GM21723 (cell line): ENCODE data around the gene DEXI.
"Not testable (repeated sequence)": the region's sequence is repeated elsewhere in the genome, so short reads cannot be mapped to it uniquely, and the experiment has no call there.

Experiments used
- ATAC-seq: cut with Tn5 transposase; IDR thresholded peaks from one replicate; pipeline ENCODE4 v1.9.1; 2021; ENCODE audit warnings: mild to moderate bottlenecking, moderate library complexity; ENCODE audit not compliant: unreplicated experiment

Gene DEXI

DNA sequence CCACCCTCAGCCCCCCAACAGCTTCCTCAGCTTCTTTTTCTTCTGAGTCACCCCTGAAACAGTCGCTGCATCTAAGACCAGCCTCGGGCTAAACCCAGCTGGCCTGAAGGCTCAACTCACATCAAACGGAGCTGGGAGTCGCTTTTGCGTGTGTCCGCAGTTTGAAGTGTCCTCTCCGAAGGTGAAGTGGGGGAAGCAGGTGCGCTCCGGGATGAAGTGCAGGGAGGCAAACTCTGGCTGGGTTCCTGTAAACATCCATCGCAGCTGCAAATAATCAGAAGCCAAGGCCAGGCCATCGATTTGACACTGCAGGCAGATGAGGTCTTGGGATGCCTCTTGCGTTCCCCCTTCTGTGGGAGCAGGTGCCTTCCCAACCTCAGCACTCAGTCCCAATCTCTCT lies 13.2 kb downstream of the DEXI start:
- not testable (repeated sequence) for ATAC-seq

DNA sequence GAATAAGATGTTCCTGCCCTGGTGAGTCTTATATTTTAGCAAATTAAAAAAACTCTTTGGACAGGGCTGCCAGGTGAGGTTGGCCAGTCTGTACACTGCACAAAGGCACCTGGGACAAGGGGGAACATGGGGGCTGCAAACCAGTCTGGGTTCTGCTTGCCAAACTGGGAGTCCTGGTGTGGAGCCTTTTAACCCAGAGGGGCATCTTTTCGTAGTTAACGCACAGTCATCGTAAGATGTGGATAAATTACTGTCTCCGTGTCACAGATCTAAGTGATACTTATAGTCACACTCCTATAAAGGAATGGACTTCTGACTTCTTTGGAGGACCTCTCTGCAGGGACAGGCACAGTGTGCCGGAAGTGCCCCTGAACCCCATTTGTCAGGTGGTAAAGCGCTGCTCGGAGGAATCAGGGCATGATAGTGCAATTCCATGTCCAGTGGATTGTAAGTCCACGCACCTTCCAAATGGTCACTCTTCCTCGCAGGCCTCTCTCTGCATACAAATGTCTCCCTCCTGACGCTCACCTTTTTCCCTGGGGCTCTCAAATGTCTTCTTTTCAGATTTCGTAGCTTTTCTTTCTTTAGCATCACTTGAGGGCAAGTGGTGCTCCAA lies 14.7 kb downstream of the DEXI start:
- no peak for ATAC-seq

- no peak for ATAC-seq
These were observed 15.4 kb downstream of the DEXI start for GRCh38 chr16:10926867-10927266.

DNA sequence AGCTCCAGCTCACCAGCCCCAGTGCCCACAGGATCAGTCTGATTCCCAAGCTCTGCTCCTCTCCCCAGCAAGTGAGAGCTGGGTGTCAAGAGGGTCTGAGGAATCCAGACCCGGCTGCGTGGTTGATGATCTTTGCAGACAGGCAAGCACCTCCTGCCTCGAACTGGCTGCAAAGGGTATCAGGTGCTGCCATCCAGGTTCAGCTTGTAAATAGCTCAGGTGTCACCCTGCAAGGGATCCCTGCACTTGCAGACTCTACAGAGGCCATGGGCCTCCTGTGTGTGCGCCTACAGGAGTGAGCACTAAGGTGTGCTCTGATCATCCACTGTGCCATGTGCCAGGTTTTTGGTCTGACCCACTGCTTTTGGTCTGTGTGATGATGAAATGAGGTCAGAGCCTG lies 16.2 kb downstream of the DEXI start:
- ATAC-seq, result no peak

DNA sequence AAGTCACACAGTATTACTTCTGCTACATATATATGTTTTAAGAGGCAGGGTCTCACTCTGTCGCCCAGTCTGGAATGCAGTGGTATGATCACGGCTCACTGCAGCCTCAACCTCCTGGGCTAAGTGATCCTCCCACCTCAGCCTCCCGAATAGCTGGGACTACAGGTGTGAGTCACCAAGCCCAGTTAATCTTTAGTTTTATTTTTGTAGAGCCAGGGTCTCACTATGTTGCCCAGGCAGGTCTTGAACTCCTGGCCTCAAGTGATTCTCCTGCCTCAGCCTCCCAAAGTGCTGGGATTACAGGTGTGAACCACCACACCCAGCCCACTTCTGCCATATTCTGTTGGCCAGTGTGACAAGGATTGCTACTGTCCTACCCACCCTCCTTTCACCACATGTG lies 17.0 kb downstream of the DEXI start:
- not testable (repeated sequence) for ATAC-seq

- ATAC-seq, result no peak
These were observed 18.5 kb downstream of the DEXI start for GRCh38 chr16:10923650-10924214.

DNA sequence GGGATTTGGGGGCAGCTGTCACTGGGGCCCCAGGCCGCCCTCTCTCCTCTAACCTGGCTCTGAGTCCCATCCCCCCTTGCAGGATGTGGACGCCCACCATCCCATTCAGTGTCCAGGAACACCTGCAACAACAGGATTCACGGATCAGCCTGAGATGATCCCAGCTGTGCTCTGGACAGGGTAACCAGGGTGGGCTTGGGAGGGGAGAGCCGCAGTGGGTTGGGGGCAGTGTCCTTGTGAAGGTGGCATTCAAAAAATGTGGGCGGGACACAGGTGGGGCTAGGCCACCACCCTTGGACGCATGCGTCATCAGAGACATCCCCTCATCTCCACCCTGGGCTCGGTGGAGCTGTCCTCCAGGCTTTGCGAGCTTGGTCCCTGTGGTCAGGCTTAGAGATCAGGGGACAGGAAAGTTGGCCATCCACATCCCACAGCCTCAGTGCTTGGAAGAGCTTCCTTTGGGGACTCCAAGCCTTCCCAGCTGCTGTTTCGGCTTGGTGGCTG lies 19.1 kb downstream of the DEXI start:
- ATAC-seq, result no peak

GRCh38 chr16:10922328-10923145 lies 19.7 kb downstream of the DEXI start:
- ATAC-seq, result no peak

DNA sequence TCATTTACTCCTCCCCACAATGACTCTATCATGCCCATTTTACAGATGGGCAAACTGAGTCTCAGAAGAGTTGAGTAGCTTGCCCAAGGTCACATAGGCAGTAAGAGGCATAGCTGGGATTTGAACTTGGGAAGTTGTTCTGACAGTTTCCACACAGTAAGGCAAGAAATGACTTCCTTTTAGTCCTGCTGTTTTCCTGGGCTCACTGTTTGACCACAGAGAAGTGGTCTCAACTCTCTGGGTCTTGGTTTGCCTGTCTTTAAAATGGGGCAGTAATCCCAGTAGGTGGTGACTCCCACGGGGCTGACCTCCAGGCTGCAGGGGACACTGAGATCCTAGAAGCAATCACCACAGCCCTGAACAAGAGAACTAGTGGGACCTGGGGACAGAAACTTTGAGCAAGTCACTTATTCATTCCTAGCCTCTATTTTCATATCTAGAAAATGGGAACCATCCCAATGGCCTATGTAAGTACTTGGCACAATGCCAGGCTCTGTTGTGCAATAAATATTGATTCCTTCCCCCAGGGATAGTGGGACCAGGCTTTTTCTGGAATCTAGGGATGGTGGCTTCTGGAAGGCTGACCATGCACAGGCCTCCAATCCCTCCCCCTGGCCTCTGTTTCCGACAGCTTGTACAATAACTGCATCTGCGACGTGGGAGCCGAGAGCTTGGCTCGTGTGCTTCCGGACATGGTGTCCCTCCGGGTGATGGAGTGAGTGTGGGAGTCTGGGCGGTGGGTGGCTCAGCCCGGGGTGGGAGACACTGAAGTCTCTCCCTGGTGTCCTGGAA lies 20.5 kb downstream of the DEXI start:
- no peak for ATAC-seq

DNA sequence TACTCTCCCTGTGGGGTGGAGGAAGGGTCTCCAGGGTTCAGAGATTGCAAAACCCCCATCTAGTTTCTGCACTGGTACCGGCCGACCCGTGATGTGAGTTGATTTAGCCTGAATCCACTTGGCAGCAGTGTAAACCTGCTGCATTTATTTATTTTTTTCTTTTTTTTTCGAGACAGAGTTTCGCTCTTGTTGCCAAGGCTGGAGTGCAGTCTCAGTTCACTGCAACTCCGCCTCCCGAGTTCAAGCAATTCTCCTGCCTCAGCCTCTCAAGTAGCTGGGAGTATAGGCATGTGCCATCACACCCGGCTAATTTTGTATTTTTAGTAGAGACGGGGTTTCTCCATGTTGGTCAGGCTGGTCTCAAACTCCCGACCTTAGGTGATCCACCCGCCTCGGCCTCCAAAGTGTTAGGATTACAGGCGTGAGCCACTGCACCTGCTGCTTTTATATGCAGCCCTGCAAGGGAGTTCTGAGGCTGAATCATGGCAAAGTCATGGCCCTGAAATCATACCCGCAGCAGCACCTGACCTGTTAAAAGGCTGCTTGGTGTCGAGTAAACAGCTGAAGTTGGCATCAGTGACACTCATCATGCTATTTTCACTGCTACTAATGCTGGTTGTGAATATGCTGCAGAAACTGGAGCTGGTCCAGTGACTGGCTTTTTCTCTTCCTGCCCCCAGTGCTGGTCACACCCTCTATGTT lies 21.4 kb downstream of the DEXI start:
- ATAC-seq, result no peak

GRCh38 chr16:10919003-10919351 lies 23.3 kb downstream of the DEXI start:
- ATAC-seq, result no peak

- ATAC-seq, result no peak
These were observed 23.8 kb downstream of the DEXI start for GRCh38 chr16:10918294-10919002.

DNA sequence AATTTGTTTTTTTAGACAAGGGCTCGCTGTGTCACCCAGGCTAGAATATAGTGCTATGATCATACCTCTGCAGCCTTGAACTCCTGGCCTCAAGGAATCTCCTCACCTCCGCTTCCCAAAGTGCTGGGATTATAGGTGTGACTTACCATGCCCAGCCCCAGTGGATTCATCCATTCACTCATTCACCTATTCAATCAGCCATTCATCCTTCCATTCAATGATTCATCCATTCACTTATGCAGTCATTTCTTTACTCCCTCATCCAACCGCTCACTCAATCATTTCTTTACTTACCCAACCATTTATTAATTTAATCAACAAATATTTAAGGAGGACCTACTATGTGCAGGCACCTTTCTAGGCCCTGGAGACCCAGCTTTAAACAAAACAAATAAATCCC lies 25.7 kb downstream of the DEXI start:
- ATAC-seq, result no peak

DNA sequence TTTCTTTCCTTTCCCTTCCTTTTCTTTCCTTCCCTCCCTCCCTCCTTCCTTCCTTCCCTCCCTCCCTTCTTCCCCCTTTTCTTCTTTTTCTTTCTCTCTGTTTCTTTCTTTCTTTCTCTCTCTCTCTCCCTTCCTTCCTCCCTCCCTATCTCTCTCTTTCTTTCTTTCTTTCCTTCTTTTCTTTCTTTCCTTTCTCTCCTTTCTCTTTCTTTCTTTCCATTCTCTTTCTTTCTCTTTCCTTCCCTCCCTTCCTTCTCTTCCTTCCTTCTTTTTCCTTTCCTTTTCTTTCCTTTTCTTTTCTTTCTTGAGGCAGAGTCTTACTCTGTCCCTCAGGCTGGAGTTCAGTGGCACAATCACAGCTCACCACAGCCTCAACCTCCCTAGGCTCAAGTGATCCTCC lies 31.0 kb downstream of the DEXI start:
- ATAC-seq, result no peak

GRCh38 chr16:10907757-10908045 lies 34.6 kb downstream of the DEXI start:
- no peak for ATAC-seq

- no peak for ATAC-seq
These were observed 35.1 kb downstream of the DEXI start for GRCh38 chr16:10906914-10907756.

GRCh38 chr16:10906482-10906881 lies 35.8 kb downstream of the DEXI start:
- ATAC-seq, result no peak

GRCh38 chr16:10902999-10903398 lies 39.3 kb downstream of the DEXI start:
- no peak for ATAC-seq

DNA sequence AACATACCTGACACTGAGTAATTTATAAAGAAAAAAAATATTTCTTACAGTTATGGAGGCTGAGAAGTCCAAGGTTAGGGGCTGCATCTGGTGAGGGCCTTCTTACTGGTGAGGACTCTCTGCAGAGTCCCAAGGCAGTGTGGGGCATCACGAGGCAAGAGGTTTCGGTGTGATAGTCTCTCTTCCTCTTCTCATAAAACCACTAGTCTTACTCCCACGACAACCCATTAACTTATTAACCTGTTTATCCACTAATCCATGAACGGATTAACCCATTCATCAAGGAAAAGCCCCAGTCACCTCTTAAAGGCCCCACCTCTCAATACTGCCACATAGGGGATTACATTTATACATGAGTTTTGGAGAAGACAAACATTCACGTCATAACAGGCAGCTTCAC lies 45.1 kb downstream of the DEXI start:
- ATAC-seq, result peak; percentile 51
